ENCODE results near the gene PAPLN.

Gene PAPLN

GRCh38 chr14:73217411-73217810, 19.9 kb upstream of the PAPLN start:
- no peak overlapping the region for H3K9ac ChIP-seq (ENCODE audit: low read length)
- no peaks in the 10 kb centered on the region for H3K9me3 ChIP-seq (ENCODE audit: insufficient read depth, low read length)
- no peak overlapping the region for H2AFZ ChIP-seq (ENCODE audit: low read depth, low read length, severe bottlenecking)
- no peaks in the 10 kb centered on the region for H3K27me3 ChIP-seq (ENCODE audit: low read length)
- no peaks in the 10 kb centered on the region for H3K79me2 ChIP-seq (ENCODE audit: insufficient read depth, low read length)
- no peaks in the 10 kb centered on the region for H3F3A ChIP-seq (ENCODE audit: insufficient read depth)
- TF ChIP-seq CTCF (IDR thresholded peaks at IDR 0.05; ENCODE audit: insufficient read depth, low read length, poor library complexity, severe bottlenecking) (no peak), EZH2phosphoT487 (conservative IDR thresholded peaks at IDR 0.05; ENCODE audit: low read length) (no peak)
- H4K20me1 ChIP-seq (ENCODE audit: low read depth, low read length) = no peaks in the 10 kb centered on the region
- no peak overlapping the region for H3K27ac ChIP-seq (ENCODE audit: low read depth, low read length)
- H3K36me3 ChIP-seq (ENCODE audit: low read length) = no peaks in the 10 kb centered on the region
- H3K4me2 ChIP-seq (ENCODE audit: low read depth, low read length, poor library complexity, severe bottlenecking) = no peak overlapping the region
- H3K4me3 ChIP-seq (ENCODE audit: insufficient read depth, low read length, poor library complexity, severe bottlenecking) = no peak overlapping the region
- no peaks in the 10 kb centered on the region for H3K9me2 ChIP-seq (replicated peaks; ENCODE audit: insufficient read depth, low read length)

GRCh38 chr14:73220061-73220460, 17.2 kb upstream of the PAPLN start:
- no peaks in the 10 kb centered on the region; the same call in 1 of the 2 replicates for H3F3A ChIP-seq (ENCODE audit: insufficient read depth)
- TF ChIP-seq CTCF (IDR thresholded peaks at IDR 0.05; ENCODE audit: insufficient read depth, low read length, poor library complexity, severe bottlenecking) = no peak
- TF ChIP-seq EZH2phosphoT487 (conservative IDR thresholded peaks at IDR 0.05; ENCODE audit: low read length) = no peak
- H3K27ac ChIP-seq (ENCODE audit: low read depth, low read length) = no peak overlapping the region
- H3K4me2 ChIP-seq (ENCODE audit: low read depth, low read length, poor library complexity, severe bottlenecking) = no peak overlapping the region
- no peak overlapping the region for H3K9ac ChIP-seq (ENCODE audit: low read length)
- H3K9me3 ChIP-seq (ENCODE audit: insufficient read depth, low read length) = no peaks in the 10 kb centered on the region
- no peaks in the 10 kb centered on the region for H3K36me3 ChIP-seq (ENCODE audit: low read length)
- H3K9me2 ChIP-seq (replicated peaks; ENCODE audit: insufficient read depth, low read length) = no peaks in the 10 kb centered on the region
- H3K4me3 ChIP-seq (ENCODE audit: insufficient read depth, low read length, poor library complexity, severe bottlenecking) = no peak overlapping the region
- H4K20me1 ChIP-seq (ENCODE audit: low read depth, low read length) = no peaks in the 10 kb centered on the region
- H3K79me2 ChIP-seq (ENCODE audit: insufficient read depth, low read length) = no peaks in the 10 kb centered on the region
- H2AFZ ChIP-seq (ENCODE audit: low read depth, low read length, severe bottlenecking) = no peak overlapping the region
- no peaks in the 10 kb centered on the region for H3K27me3 ChIP-seq (ENCODE audit: low read length)

- H3K9ac ChIP-seq (ENCODE audit: low read length) = no peak overlapping the region
Observed at GRCh38 chr14:73220634-73221033, 16.7 kb upstream of the PAPLN start.

More at GRCh38 chr14:73220634-73221033, 16.7 kb upstream of the PAPLN start:
- Histone ChIP-seq H3K79me2 (ENCODE audit: insufficient read depth, low read length) (no peaks in the 10 kb centered on the region), H3K4me3 (ENCODE audit: insufficient read depth, low read length, poor library complexity, severe bottlenecking) (no peak overlapping the region), H3K4me2 (ENCODE audit: low read depth, low read length, poor library complexity, severe bottlenecking) (no peak overlapping the region), H3K9me3 (ENCODE audit: insufficient read depth, low read length) (no peaks in the 10 kb centered on the region), H3K36me3 (ENCODE audit: low read length) (no peaks in the 10 kb centered on the region), H4K20me1 (ENCODE audit: low read depth, low read length) (no peaks in the 10 kb centered on the region), H3K9me2 (replicated peaks; ENCODE audit: insufficient read depth, low read length) (no peaks in the 10 kb centered on the region), H3K27ac (ENCODE audit: low read depth, low read length) (no peak overlapping the region), H2AFZ (ENCODE audit: low read depth, low read length, severe bottlenecking) (no peak overlapping the region), H3K27me3 (ENCODE audit: low read length) (no peaks in the 10 kb centered on the region), H3F3A (ENCODE audit: insufficient read depth) (no peaks in the 10 kb centered on the region; the same call in 1 of the 2 replicates)
- TF ChIP-seq EZH2phosphoT487 (conservative IDR thresholded peaks at IDR 0.05; ENCODE audit: low read length) (no peak), CTCF (IDR thresholded peaks at IDR 0.05; ENCODE audit: insufficient read depth, low read length, poor library complexity, severe bottlenecking) (no peak)

Data from SU-DHL-6 (cell line).